IMR-90 (cell line): ENCODE results near the gene BRF1. TPM values are rescaled to one million over a fixed set of nuclear protein-coding genes. Genes with fewer than 3 reads are reported as not detected.

Experiments used
- ATAC-seq: fragments of 200-7000 bp; cut with Tn5 transposase; 2 replicates; pipeline ENCODE4 v1.9.1; 2020; ENCODE audit warnings: low read depth, mild to moderate bottlenecking, moderate library complexity
- BruUV-seq: library from RNA; stranded (reverse); fragments of 400-500 nt; replicated peaks from 2 replicates; lab custom pipeline; 2021; lab: Mats Ljungman, UMichigan
- CTCF ChIA-PET: fragments of 300-600 bp; formaldehyde crosslinking; extraction: SDS; loops from one replicate; lab custom pipeline; 2021; ENCODE audit warnings: antibody characterized with exemption; lab: Yijun Ruan, JAX
- POLR2A ChIA-PET: fragments of 300-600 bp; sonication (Branson Sonifier 250); formaldehyde crosslinking; loops from one replicate; lab custom pipeline; 2022; ENCODE audit warnings: antibody characterized with exemption; ENCODE audit not compliant: unreplicated experiment; lab: Charles Lee
- DNase-seq: peaks from one replicate; pipeline ENCODE4 v3.0.0; 2013
- H2AFZ ChIP-seq: replicated peaks from 2 replicates; pipeline ENCODE3; 2013; ENCODE audit warnings: low read length, mild to moderate bottlenecking; ENCODE audit not compliant: poor library complexity
- H2AK5ac ChIP-seq: 2 replicates; pipeline ENCODE4 v1.6.1; 2013; ENCODE audit warnings: low read depth, low read length, inconsistent platforms
- H2AK9ac ChIP-seq: replicated peaks from 2 replicates; pipeline ENCODE3; 2013; ENCODE audit warnings: mild to moderate bottlenecking, low read depth, low read length, moderate library complexity; ENCODE audit not compliant: poor library complexity
- H2BK120ac ChIP-seq: 2 replicates; pipeline ENCODE4 v1.6.1; 2013; ENCODE audit warnings: low read depth, low read length, inconsistent platforms
- H2BK15ac ChIP-seq: 3 replicates; pipeline ENCODE4 v1.6.1; 2013; ENCODE audit warnings: low read depth, low read length, inconsistent platforms
- H2BK20ac ChIP-seq: 2 replicates; pipeline ENCODE4 v1.6.1; 2013; ENCODE audit warnings: low read depth, mild to moderate bottlenecking, inconsistent platforms, low read length, moderate library complexity
- H2BK5ac ChIP-seq: 2 replicates; pipeline ENCODE4 v1.6.1; 2013; ENCODE audit warnings: mild to moderate bottlenecking, low read depth, low read length, inconsistent platforms; ENCODE audit not compliant: poor library complexity, severe bottlenecking
- H3K14ac ChIP-seq: replicated peaks from 2 replicates; pipeline ENCODE4 v1.6.1; 2013; ENCODE audit warnings: low read depth, low read length, inconsistent platforms
- H3K18ac ChIP-seq: 2 replicates; pipeline ENCODE4 v1.6.1; 2013; ENCODE audit warnings: low read depth, low read length, control low read depth
- H3K23ac ChIP-seq: 2 replicates; pipeline ENCODE4 v1.6.1; 2013; ENCODE audit warnings: low read depth, low read length, inconsistent platforms
- H3K27ac ChIP-seq: 2 replicates; pipeline ENCODE4 v1.5.1; 2013; ENCODE audit warnings: mild to moderate bottlenecking, control low read depth, low read length; ENCODE audit not compliant: insufficient read depth
- H3K27me3 ChIP-seq: 2 replicates; pipeline ENCODE4 v1.6.1; 2013; ENCODE audit warnings: low read length; ENCODE audit not compliant: control insufficient read depth, insufficient read depth
- H3K36me3 ChIP-seq: 2 replicates; pipeline ENCODE4 v1.6.1; 2013; ENCODE audit warnings: low read length, mixed read lengths; ENCODE audit not compliant: control insufficient read depth, insufficient read depth
- H3K4ac ChIP-seq: 2 replicates; pipeline ENCODE4 v1.6.1; 2013; ENCODE audit warnings: low read depth, low read length, inconsistent platforms
- H3K4me1 ChIP-seq: 2 replicates; pipeline ENCODE4 v1.6.1; 2013; ENCODE audit warnings: low read length, mixed read lengths; ENCODE audit not compliant: control insufficient read depth, insufficient read depth
- H3K4me2 ChIP-seq: 2 replicates; pipeline ENCODE4 v1.6.1; 2013; ENCODE audit warnings: low read depth, mild to moderate bottlenecking, control low read depth, low read length, moderate library complexity
- H3K4me3 ChIP-seq: 2 replicates; pipeline ENCODE4 v1.5.1; 2013; ENCODE audit warnings: low read depth, mild to moderate bottlenecking, control low read depth, low read length, moderate library complexity; ENCODE audit not compliant: insufficient read depth
- H3K56ac ChIP-seq: 2 replicates; pipeline ENCODE4 v1.6.1; 2013; ENCODE audit warnings: low read length, inconsistent platforms; ENCODE audit not compliant: insufficient read depth; ENCODE audit errors: extremely low read depth
- H3K79me1 ChIP-seq, 2 experiments: 2 replicates each; pipeline ENCODE4 v1.6.1; 2013; ENCODE audit warnings: low read length in 2 of 2, inconsistent platforms in 1 of 2, low read depth in 1 of 2
- H3K9ac ChIP-seq: 2 replicates; pipeline ENCODE4 v1.6.1; 2013; ENCODE audit warnings: low read depth, low read length, control low read depth
- H3K9me1 ChIP-seq: 2 replicates; pipeline ENCODE4 v1.6.1; 2013; ENCODE audit warnings: low read length, inconsistent platforms; ENCODE audit not compliant: insufficient read depth
- H3K9me3 ChIP-seq: 2 replicates; pipeline ENCODE4 v1.6.1; 2013; ENCODE audit warnings: low read length; ENCODE audit not compliant: control insufficient read depth, insufficient read depth
- H4K20me1 ChIP-seq: 2 replicates; pipeline ENCODE4 v1.6.1; 2013; ENCODE audit warnings: low read length, inconsistent platforms; ENCODE audit not compliant: insufficient read depth
- H4K5ac ChIP-seq: 2 replicates; pipeline ENCODE4 v1.6.1; 2013; ENCODE audit warnings: mild to moderate bottlenecking, low read depth, low read length, control low read depth
- H4K8ac ChIP-seq, 2 experiments: 2 replicates each; pipeline ENCODE4 v1.6.1; 2013; ENCODE audit warnings: low read depth in 2 of 2, low read length in 2 of 2, control low read depth in 1 of 2, inconsistent platforms in 1 of 2
- H4K91ac ChIP-seq: 2 replicates; pipeline ENCODE4 v1.6.1; 2013; ENCODE audit warnings: low read depth, low read length, inconsistent platforms; ENCODE audit not compliant: insufficient read depth
- POLR2A ChIP-seq: IDR thresholded peaks from 2 replicates; pipeline ENCODE4 v1.6.1; 2012; ENCODE audit warnings: mild to moderate bottlenecking, low read depth, low read length
- SMC3 ChIP-seq: fragments of 150-350 bp; IDR thresholded peaks from 2 replicates; pipeline ENCODE4 v1.6.1; 2016; ENCODE audit warnings: low read depth, mild to moderate bottlenecking, antibody characterized with exemption, low read length, moderate library complexity
- WGBS, 2 experiments: methylation state at CpG; one replicate each; pipeline versions ENCODE4 v1.1.5 to v1.1.7; 2013; ENCODE audit warnings: missing lambda C conversion rate in 2 of 2; ENCODE audit not compliant: insufficient read length in 1 of 2; ENCODE audit errors: extremely low coverage in 2 of 2; 5-methylcytosine and 5-hydroxymethylcytosine counted together
- dilution Hi-C: fragments of 300-500 bp; cut with HindIII; formaldehyde crosslinking; loops from one replicate; pipeline ENCODE4 v1.14.3; 2018; ENCODE audit warnings: low sequenced_read_pairs; ENCODE audit not compliant: unreplicated experiment
- in situ Hi-C: fragments of 300-500 bp; cut with MboI; formaldehyde crosslinking; loops from 3 replicates; pipeline ENCODE4 v1.14.3; 2019; ENCODE audit warnings: low sequenced_read_pairs, inconsistent platforms, mixed read lengths
- intact Hi-C: fragments of 100-400 bp; cut with micrococcal nuclease; formaldehyde crosslinking; loops from 2 replicates; pipeline ENCODE4 v1.10.0; 2022
- polyA plus RNA-seq, 3 experiments: library from polyadenylated mRNA; depleted of rRNA; stranded (reverse); fragments of >200 nt; gene quantifications; 2 replicates each; pipeline ENCODE4 v1.2.3, GENCODE V29; 2012; ENCODE audit warnings: low replicate concordance in 1 of 3
- total RNA-seq: library from RNA; depleted of rRNA; stranded (reverse); fragments of >200 nt; gene quantifications from 2 replicates; pipeline ENCODE4 v1.2.3, GENCODE V29; 2012
- TF ChIP-seq, protein P1 (sequence below): conservative IDR thresholded peaks from 2 replicates; pipeline ENCODE4 v1.5.1; 2012; ENCODE audit warnings: mild to moderate bottlenecking, low read depth, low read length, improper control_type of control experiment

BRF1 gene
- total and polyA plus RNA-seq, 2 of the 4 experiments (the other 2 are of a cell fraction) = 12.4 to 16.7 TPM

DNA sequence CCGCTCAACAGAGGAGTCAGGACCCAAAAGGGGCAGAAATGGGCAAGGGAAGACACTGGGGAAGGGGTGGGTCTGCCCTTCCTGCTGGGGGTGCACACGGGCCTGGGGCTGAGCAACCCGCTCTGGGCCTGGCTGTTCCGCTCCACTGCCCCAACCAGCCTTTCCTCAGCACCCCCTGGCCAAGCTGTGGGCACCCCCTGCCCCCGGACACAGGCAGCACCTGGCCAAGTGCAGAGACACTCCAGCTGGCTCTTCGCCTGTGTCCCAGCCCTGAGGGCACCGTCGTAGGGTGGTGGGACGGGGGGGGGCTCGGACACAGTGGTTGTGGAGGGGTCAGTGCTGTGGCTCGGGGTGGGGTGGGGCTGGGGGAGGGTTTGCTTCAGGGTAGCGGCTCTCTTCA, 24.1 kb upstream of the BRF1 start:
- Histone ChIP-seq H3K79me1 (peaks cover 16 to 53% of the 10 kb centered on the region in 2 experiments), H4K91ac (no peak overlapping the region), H3K36me3 (no peaks in the 10 kb centered on the region; the same call in 1 of the 2 replicates), H3K4me1 (peaks cover 7% of the 10 kb centered on the region), H2AK9ac (no peak overlapping the region), H2BK15ac (no peak overlapping the region), H3K9ac (no peak overlapping the region), H3K23ac (no peak overlapping the region), H2BK120ac (no peak overlapping the region), H3K18ac (no peak overlapping the region), H3K14ac (no peak overlapping the region), H4K20me1 (peaks cover 63% of the 10 kb centered on the region), H3K9me3 (no peaks in the 10 kb centered on the region), H4K5ac (no peak overlapping the region), H2BK5ac (no peak overlapping the region), H2AK5ac (no peak overlapping the region), H2BK20ac (no peak overlapping the region), H3K4me2 (no peak overlapping the region), H2AFZ (no peak overlapping the region), H3K27me3 (no peaks in the 10 kb centered on the region), H3K9me1 (peaks cover 9% of the 10 kb centered on the region; the same call in 1 of the 2 replicates), H3K4me3 (no peak overlapping the region), H4K8ac (no peak overlapping the region), H3K4ac (no peak overlapping the region), H3K56ac (no peak overlapping the region), H3K27ac (no peak overlapping the region)
- ChIA-PET POLR2A (interaction anchor here (0.6 kb wide), 1 partner anchor 304 kb away, joined by 3 read pairs; the partner anchor contains the start of gene CDCA4), CTCF (no interaction called here)
- TF ChIP-seq POLR2A = no peak
- TF ChIP-seq, protein P1, sequence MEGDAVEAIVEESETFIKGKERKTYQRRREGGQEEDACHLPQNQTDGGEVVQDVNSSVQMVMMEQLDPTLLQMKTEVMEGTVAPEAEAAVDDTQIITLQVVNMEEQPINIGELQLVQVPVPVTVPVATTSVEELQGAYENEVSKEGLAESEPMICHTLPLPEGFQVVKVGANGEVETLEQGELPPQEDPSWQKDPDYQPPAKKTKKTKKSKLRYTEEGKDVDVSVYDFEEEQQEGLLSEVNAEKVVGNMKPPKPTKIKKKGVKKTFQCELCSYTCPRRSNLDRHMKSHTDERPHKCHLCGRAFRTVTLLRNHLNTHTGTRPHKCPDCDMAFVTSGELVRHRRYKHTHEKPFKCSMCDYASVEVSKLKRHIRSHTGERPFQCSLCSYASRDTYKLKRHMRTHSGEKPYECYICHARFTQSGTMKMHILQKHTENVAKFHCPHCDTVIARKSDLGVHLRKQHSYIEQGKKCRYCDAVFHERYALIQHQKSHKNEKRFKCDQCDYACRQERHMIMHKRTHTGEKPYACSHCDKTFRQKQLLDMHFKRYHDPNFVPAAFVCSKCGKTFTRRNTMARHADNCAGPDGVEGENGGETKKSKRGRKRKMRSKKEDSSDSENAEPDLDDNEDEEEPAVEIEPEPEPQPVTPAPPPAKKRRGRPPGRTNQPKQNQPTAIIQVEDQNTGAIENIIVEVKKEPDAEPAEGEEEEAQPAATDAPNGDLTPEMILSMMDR = no peak
- TF ChIP-seq SMC3 = no peak
- intact Hi-C loops (no loop called here), dilution Hi-C loops (no loop called here), in situ Hi-C loops (no loop called here)
- ATAC-seq = no peak
- BruUV-seq = no TSS peak
- DNase-seq = no peak
- no CpG with 5 or more reads among the region's 12 CpGs for WGBS, 2 experiments
